ENCODE measurements around the gene ARHGAP6.
"Not testable (repeated sequence)": the region's sequence is repeated elsewhere in the genome, so short reads cannot be mapped to it uniquely, and the experiment has no call there.

ARHGAP6 gene

GRCh38 chrX:11499076-11500044 lies 166.4 kb downstream of the ARHGAP6 start:
- DNase-seq (ENCODE audit: low read depth): no peak
- TF ChIP-seq POLR2A (IDR thresholded peaks at IDR 0.05; ENCODE audit: extremely low read depth, insufficient read length) (no peak), MAX (IDR thresholded peaks at IDR 0.05; ENCODE audit: low read depth, low read length) (no peak), CTCF (IDR thresholded peaks at IDR 0.05; ENCODE audit: low read depth, low read length) (no peak), MYC (IDR thresholded peaks at IDR 0.05; ENCODE audit: low read depth, low read length) (no peak)
- H3K4me3 ChIP-seq (ENCODE audit: low read depth, low read length): no peak overlapping the region

GRCh38 chrX:11491375-11491774 lies 174.3 kb downstream of the ARHGAP6 start:
- H3K4me3 ChIP-seq (ENCODE audit: low read depth, low read length); DNase-seq (ENCODE audit: low read depth): not testable (repeated sequence)

GRCh38 chrX:11484290-11484689 lies 181.4 kb downstream of the ARHGAP6 start:
- TF ChIP-seq MAX (IDR thresholded peaks at IDR 0.05; ENCODE audit: low read depth, low read length) (no peak), MYC (IDR thresholded peaks at IDR 0.05; ENCODE audit: low read depth, low read length) (no peak), CTCF (IDR thresholded peaks at IDR 0.05; ENCODE audit: low read depth, low read length) (no peak), POLR2A (IDR thresholded peaks at IDR 0.05; ENCODE audit: extremely low read depth, insufficient read length) (no peak)
- no peak for DNase-seq (ENCODE audit: low read depth)
- no peak overlapping the region for H3K4me3 ChIP-seq (ENCODE audit: low read depth, low read length)

GRCh38 chrX:11481035-11481434 lies 184.7 kb downstream of the ARHGAP6 start:
- no peak for TF ChIP-seq POLR2A (IDR thresholded peaks at IDR 0.05; ENCODE audit: extremely low read depth, insufficient read length)
- no peak for TF ChIP-seq MAX (IDR thresholded peaks at IDR 0.05; ENCODE audit: low read depth, low read length)
- TF ChIP-seq MYC (IDR thresholded peaks at IDR 0.05; ENCODE audit: low read depth, low read length): no peak
- no peak for DNase-seq (ENCODE audit: low read depth)
- no peak overlapping the region for H3K4me3 ChIP-seq (ENCODE audit: low read depth, low read length)

GRCh38 chrX:11480626-11481025 lies 185.1 kb downstream of the ARHGAP6 start:
- DNase-seq (ENCODE audit: low read depth): no peak
- no peak for TF ChIP-seq MYC (IDR thresholded peaks at IDR 0.05; ENCODE audit: low read depth, low read length)
- TF ChIP-seq POLR2A (IDR thresholded peaks at IDR 0.05; ENCODE audit: extremely low read depth, insufficient read length): no peak
- no peak for TF ChIP-seq MAX (IDR thresholded peaks at IDR 0.05; ENCODE audit: low read depth, low read length)
- no peak for TF ChIP-seq CTCF (IDR thresholded peaks at IDR 0.05; ENCODE audit: low read depth, low read length)
- H3K4me3 ChIP-seq (ENCODE audit: low read depth, low read length): no peak overlapping the region

- no peak overlapping the region for H3K4me3 ChIP-seq (ENCODE audit: low read depth, low read length)
- no peak for TF ChIP-seq MAX (IDR thresholded peaks at IDR 0.05; ENCODE audit: low read depth, low read length)
- no peak for TF ChIP-seq MYC (IDR thresholded peaks at IDR 0.05; ENCODE audit: low read depth, low read length)
- TF ChIP-seq POLR2A (IDR thresholded peaks at IDR 0.05; ENCODE audit: extremely low read depth, insufficient read length): no peak
- TF ChIP-seq CTCF (IDR thresholded peaks at IDR 0.05; ENCODE audit: low read depth, low read length): no peak
- DNase-seq (ENCODE audit: low read depth): no peak
These were observed 186.8 kb downstream of the ARHGAP6 start for GRCh38 chrX:11478911-11479310.
